Keratinocyte (primary cell): ENCODE results near the gene LDLRAP1. TPM values are rescaled to one million over a fixed set of nuclear protein-coding genes. Genes with fewer than 3 reads are reported as not detected.

Experiments used
- DNase-seq: peaks from one replicate; pipeline ENCODE4 v3.0.0-alpha.2; 2011; ENCODE audit warnings: low read depth, missing footprints, low spot score
- FAIRE-seq: peaks from 2 replicates; lab custom pipeline; 2011; peaks lifted over from hg19 to GRCh38; lab: Jason Lieb, UNC
- H2AFZ ChIP-seq: 2 replicates; pipeline ENCODE4 v1.6.0; 2012; ENCODE audit warnings: low read length, control low read depth, inconsistent platforms; ENCODE audit not compliant: control insufficient read depth
- H3K27ac ChIP-seq: 2 replicates; pipeline ENCODE4 v1.5.1; 2011; ENCODE audit warnings: low read length; ENCODE audit not compliant: control insufficient read depth, insufficient read depth
- H3K27me3 ChIP-seq: 3 replicates; pipeline ENCODE4 v1.6.0; 2011; ENCODE audit warnings: low read length; ENCODE audit not compliant: control insufficient read depth, insufficient read depth; ENCODE audit errors: extremely low read depth
- H3K36me3 ChIP-seq, 2 experiments: 2 replicates in 1 of 2; 3 replicates in 1 of 2; pipeline ENCODE4 v1.5.1; 2011; ENCODE audit warnings: low read length in 2 of 2, mild to moderate bottlenecking in 1 of 2; ENCODE audit not compliant: control insufficient read depth in 2 of 2, insufficient read depth in 2 of 2; ENCODE audit errors: extremely low read depth in 1 of 2
- H3K4me1 ChIP-seq: 3 replicates; pipeline ENCODE4 v1.5.1; 2011; ENCODE audit warnings: low read length; ENCODE audit not compliant: control insufficient read depth, insufficient read depth; ENCODE audit errors: extremely low read depth
- H3K4me2 ChIP-seq: 3 replicates; pipeline ENCODE4 v1.6.0; 2011; ENCODE audit warnings: low read depth, low read length; ENCODE audit not compliant: control insufficient read depth, insufficient read depth; ENCODE audit errors: extremely low read depth
- H3K4me3 ChIP-seq, 3 experiments: fragments of 200-600 bp in 1 of 3; sonication (generic) in 1 of 3; 2 replicates in 2 of 3; 3 replicates in 1 of 3; pipeline ENCODE4 v1.5.1; 2011 to 2016; ENCODE audit warnings: low read length in 3 of 3, mild to moderate bottlenecking in 3 of 3, control low read depth in 2 of 3, inconsistent platforms in 1 of 3, low read depth in 1 of 3, mixed read lengths in 1 of 3, mixed run types in 1 of 3, moderate library complexity in 1 of 3; ENCODE audit not compliant: control insufficient read depth in 2 of 3, insufficient read depth in 2 of 3; ENCODE audit errors: extremely low read depth in 1 of 3
- H3K79me2 ChIP-seq: 2 replicates; pipeline ENCODE4 v1.6.0; 2012; ENCODE audit warnings: low read length; ENCODE audit not compliant: control insufficient read depth, insufficient read depth
- H3K9ac ChIP-seq: 3 replicates; pipeline ENCODE4 v1.6.0; 2011; ENCODE audit warnings: low read length; ENCODE audit not compliant: control insufficient read depth, insufficient read depth; ENCODE audit errors: extremely low read depth
- H3K9me1 ChIP-seq: 3 replicates; pipeline ENCODE4 v1.6.0; 2011; ENCODE audit warnings: low read length; ENCODE audit not compliant: control insufficient read depth, insufficient read depth; ENCODE audit errors: extremely low read depth
- H3K9me3 ChIP-seq: 2 replicates; pipeline ENCODE4 v1.5.1; 2012; ENCODE audit warnings: low read depth, low read length; ENCODE audit not compliant: control insufficient read depth
- H4K20me1 ChIP-seq: 3 replicates; pipeline ENCODE4 v1.6.0; 2011; ENCODE audit warnings: low read length; ENCODE audit not compliant: control insufficient read depth, insufficient read depth; ENCODE audit errors: extremely low read depth
- EZH2 ChIP-seq: IDR thresholded peaks from one replicate; pipeline ENCODE4 v1.6.1; 2012; ENCODE audit warnings: inconsistent platforms, mild to moderate bottlenecking, low read length, moderate library complexity
- dilution Hi-C: fragments of 300-500 bp; cut with MboI; formaldehyde crosslinking; loops from one replicate; pipeline ENCODE4 v1.7.0; 2020; ENCODE audit warnings: low sequenced_read_pairs; ENCODE audit not compliant: extremely low pct_ligation_motif_present
- polyA plus RNA-seq, 5 experiments: library from polyadenylated mRNA; depleted of rRNA in 3 of 5; stranded (reverse) in 3 of 5; stranded (forward) in 1 of 5; unstranded in 1 of 5; fragments of >200 nt; gene quantifications; 1 replicate in 1 of 5; 2 replicates in 3 of 5; 3 replicates in 1 of 5; pipeline versions ENCODE4 v1.2.1 to v1.2.3, GENCODE V29; 2011 to 2012; ENCODE audit warnings: missing spikeins in 2 of 5, low read depth in 1 of 5, low replicate concordance in 1 of 5
- TF ChIP-seq, protein P1 (sequence below), 3 experiments: IDR thresholded peaks in 1 of 3; conservative IDR thresholded peaks in 1 of 3; optimal IDR thresholded peaks in 1 of 3; 2 replicates in 2 of 3; 3 replicates in 1 of 3; pipeline versions ENCODE3 to v1.5.1; 2011; ENCODE audit warnings: low read length in 3 of 3, mild to moderate bottlenecking in 3 of 3, moderate library complexity in 2 of 3, control low read depth in 1 of 3, inconsistent platforms in 1 of 3; ENCODE audit not compliant: insufficient read depth in 2 of 3; ENCODE audit errors: extremely low read depth in 1 of 3

Gene LDLRAP1
- polyA plus RNA-seq, 1 donor (not counting 4 experiments of a cell fraction or from before 2014, with no cell fraction given), result 22.3 TPM

GRCh38 chr1:25536124-25536523, 7.3 kb upstream of the LDLRAP1 start:
- no peaks in the 10 kb centered on the region for H3K4me1 ChIP-seq
- no peaks in the 10 kb centered on the region for H3K9me3 ChIP-seq
- no peak overlapping the region for H3K9ac ChIP-seq
- dilution Hi-C loops, result no loop called here
- peaks cover 8% of the 10 kb centered on the region for H3K27me3 ChIP-seq
- DNase-seq (no peak), FAIRE-seq (no peak)
- H3K27ac ChIP-seq, result no peak overlapping the region
- no peak for TF ChIP-seq EZH2
- TF ChIP-seq, protein P1, sequence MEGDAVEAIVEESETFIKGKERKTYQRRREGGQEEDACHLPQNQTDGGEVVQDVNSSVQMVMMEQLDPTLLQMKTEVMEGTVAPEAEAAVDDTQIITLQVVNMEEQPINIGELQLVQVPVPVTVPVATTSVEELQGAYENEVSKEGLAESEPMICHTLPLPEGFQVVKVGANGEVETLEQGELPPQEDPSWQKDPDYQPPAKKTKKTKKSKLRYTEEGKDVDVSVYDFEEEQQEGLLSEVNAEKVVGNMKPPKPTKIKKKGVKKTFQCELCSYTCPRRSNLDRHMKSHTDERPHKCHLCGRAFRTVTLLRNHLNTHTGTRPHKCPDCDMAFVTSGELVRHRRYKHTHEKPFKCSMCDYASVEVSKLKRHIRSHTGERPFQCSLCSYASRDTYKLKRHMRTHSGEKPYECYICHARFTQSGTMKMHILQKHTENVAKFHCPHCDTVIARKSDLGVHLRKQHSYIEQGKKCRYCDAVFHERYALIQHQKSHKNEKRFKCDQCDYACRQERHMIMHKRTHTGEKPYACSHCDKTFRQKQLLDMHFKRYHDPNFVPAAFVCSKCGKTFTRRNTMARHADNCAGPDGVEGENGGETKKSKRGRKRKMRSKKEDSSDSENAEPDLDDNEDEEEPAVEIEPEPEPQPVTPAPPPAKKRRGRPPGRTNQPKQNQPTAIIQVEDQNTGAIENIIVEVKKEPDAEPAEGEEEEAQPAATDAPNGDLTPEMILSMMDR (optimal IDR thresholded peaks at IDR 0.05 in 1 of 3, IDR thresholded peaks at IDR 0.05 in 1 of 3, conservative IDR thresholded peaks at IDR 0.05 in 1 of 3; ENCODE audit: extremely low read depth in 1 of 3, insufficient read depth in 2 of 3, low read length in 3 of 3), result no peak
- no peak overlapping the region for H3K4me3 ChIP-seq
- H3K36me3 ChIP-seq, result no peaks in the 10 kb centered on the region
- H3K9me1 ChIP-seq, result no peaks in the 10 kb centered on the region
- H4K20me1 ChIP-seq, result no peaks in the 10 kb centered on the region
- no peaks in the 10 kb centered on the region for H3K79me2 ChIP-seq
- no peak overlapping the region for H3K4me2 ChIP-seq
- H2AFZ ChIP-seq, result no peak overlapping the region

- Histone ChIP-seq H3K79me2 (no peaks in the 10 kb centered on the region), H3K27me3 (peaks cover 5% of the 10 kb centered on the region), H3K9me1 (no peaks in the 10 kb centered on the region), H3K4me3 (no peak overlapping the region), H3K4me2 (no peak overlapping the region), H3K4me1 (no peaks in the 10 kb centered on the region), H2AFZ (no peak overlapping the region), H4K20me1 (no peaks in the 10 kb centered on the region), H3K9ac (no peak overlapping the region), H3K9me3 (no peaks in the 10 kb centered on the region), H3K27ac (no peak overlapping the region), H3K36me3 (no peaks in the 10 kb centered on the region)
- DNase-seq (no peak), FAIRE-seq (no peak)
- no peak for TF ChIP-seq EZH2
- TF ChIP-seq, protein P1 (optimal IDR thresholded peaks at IDR 0.05 in 1 of 3, IDR thresholded peaks at IDR 0.05 in 1 of 3, conservative IDR thresholded peaks at IDR 0.05 in 1 of 3; ENCODE audit: extremely low read depth in 1 of 3, insufficient read depth in 2 of 3, low read length in 3 of 3), result no peak
- dilution Hi-C loops, result no loop called here
Measured at GRCh38 chr1:25537153-25537831, 6.1 kb upstream of the LDLRAP1 start.
